GM08714 (cell line): ENCODE results near the gene RABGAP1L.
"Not testable (repeated sequence)": the region's sequence is repeated elsewhere in the genome, so short reads cannot be mapped to it uniquely, and the experiment has no call there.

ENCODE experiments used
- H3K4me3 ChIP-seq: fragments of 200-500 bp; sonication (Bioruptor generic); 2 replicates; pipeline ENCODE4 v1.5.1; 2014; ENCODE audit warnings: mild to moderate bottlenecking, low read length, inconsistent platforms
- ZNF274 ChIP-seq: IDR thresholded peaks from 2 replicates; pipeline ENCODE4 v1.6.1; 2012; ENCODE audit warnings: mild to moderate bottlenecking, low read depth, low read length

Gene RABGAP1L

GRCh38 chr1:174871886-174872285 lies 712.6 kb downstream of the RABGAP1L start:
- no peak overlapping the region for H3K4me3 ChIP-seq
- no peak for TF ChIP-seq ZNF274

GRCh38 chr1:174872615-174873058 lies 713.3 kb downstream of the RABGAP1L start:
- TF ChIP-seq ZNF274 = no peak
- H3K4me3 ChIP-seq = no peak overlapping the region

GRCh38 chr1:174874331-174875053 lies 715.2 kb downstream of the RABGAP1L start:
- peak overlapping the region; percentile 67 for H3K4me3 ChIP-seq
- TF ChIP-seq ZNF274 = no peak

- peak overlapping the region; percentile 67 for H3K4me3 ChIP-seq
- no peak for TF ChIP-seq ZNF274
Observed at GRCh38 chr1:174875306-174875705, 716.0 kb downstream of the RABGAP1L start.

- H3K4me3 ChIP-seq = 0 out of 2 replicates have a peak overlapping the region, but pooled peaks have one; percentile 29
- no peak for TF ChIP-seq ZNF274
Observed at GRCh38 chr1:174877208-174877673, 717.9 kb downstream of the RABGAP1L start.

GRCh38 chr1:174880171-174880570 lies 720.9 kb downstream of the RABGAP1L start:
- H3K4me3 ChIP-seq = no peak overlapping the region
- no peak for TF ChIP-seq ZNF274

- no peak for TF ChIP-seq ZNF274
- no peak overlapping the region for H3K4me3 ChIP-seq
Observed at GRCh38 chr1:174883409-174883808, 724.1 kb downstream of the RABGAP1L start.

GRCh38 chr1:174884038-174884437 lies 724.7 kb downstream of the RABGAP1L start:
- TF ChIP-seq ZNF274 = no peak
- no peak overlapping the region for H3K4me3 ChIP-seq

GRCh38 chr1:174884566-174884965 lies 725.2 kb downstream of the RABGAP1L start:
- no peak overlapping the region for H3K4me3 ChIP-seq
- TF ChIP-seq ZNF274 = no peak

GRCh38 chr1:174890024-174890423 lies 730.7 kb downstream of the RABGAP1L start:
- H3K4me3 ChIP-seq = no peak overlapping the region
- TF ChIP-seq ZNF274 = no peak

- TF ChIP-seq ZNF274 = no peak
- no peak overlapping the region for H3K4me3 ChIP-seq
Observed at GRCh38 chr1:174892016-174892415, 732.7 kb downstream of the RABGAP1L start.

GRCh38 chr1:174894117-174894762 lies 734.9 kb downstream of the RABGAP1L start:
- no peak for TF ChIP-seq ZNF274
- no peak overlapping the region for H3K4me3 ChIP-seq

- H3K4me3 ChIP-seq = not testable (repeated sequence)
Observed at GRCh38 chr1:174895610-174896009, 736.3 kb downstream of the RABGAP1L start.

- no peak for TF ChIP-seq ZNF274
- no peak overlapping the region for H3K4me3 ChIP-seq
Observed at GRCh38 chr1:174898102-174898797, 738.9 kb downstream of the RABGAP1L start.

GRCh38 chr1:174900317-174900716 lies 741.0 kb downstream of the RABGAP1L start:
- H3K4me3 ChIP-seq = no peak overlapping the region
- no peak for TF ChIP-seq ZNF274
